HT1080 (cell line): ENCODE data around the gene LCNL1. TPM values are rescaled to one million over a fixed set of nuclear protein-coding genes. Genes with fewer than 3 reads are reported as not detected.
"Not testable (repeated sequence)": the region's sequence is repeated elsewhere in the genome, so short reads cannot be mapped to it uniquely, and the experiment has no call there.

ENCODE experiments used
- DNase-seq: peaks from one replicate; pipeline ENCODE4 v3.0.0-alpha.2; 2015; ENCODE audit warnings: low read depth
- total RNA-seq: library from RNA; depleted of rRNA; stranded (reverse); fragments of >200 nt; shearing (Covaris generic); gene quantifications from 2 replicates; pipeline ENCODE4 v1.2.3, GENCODE V29; 2014

LCNL1 gene
- total RNA-seq, 1 experiment from 2014 or later, result not detected

DNA sequence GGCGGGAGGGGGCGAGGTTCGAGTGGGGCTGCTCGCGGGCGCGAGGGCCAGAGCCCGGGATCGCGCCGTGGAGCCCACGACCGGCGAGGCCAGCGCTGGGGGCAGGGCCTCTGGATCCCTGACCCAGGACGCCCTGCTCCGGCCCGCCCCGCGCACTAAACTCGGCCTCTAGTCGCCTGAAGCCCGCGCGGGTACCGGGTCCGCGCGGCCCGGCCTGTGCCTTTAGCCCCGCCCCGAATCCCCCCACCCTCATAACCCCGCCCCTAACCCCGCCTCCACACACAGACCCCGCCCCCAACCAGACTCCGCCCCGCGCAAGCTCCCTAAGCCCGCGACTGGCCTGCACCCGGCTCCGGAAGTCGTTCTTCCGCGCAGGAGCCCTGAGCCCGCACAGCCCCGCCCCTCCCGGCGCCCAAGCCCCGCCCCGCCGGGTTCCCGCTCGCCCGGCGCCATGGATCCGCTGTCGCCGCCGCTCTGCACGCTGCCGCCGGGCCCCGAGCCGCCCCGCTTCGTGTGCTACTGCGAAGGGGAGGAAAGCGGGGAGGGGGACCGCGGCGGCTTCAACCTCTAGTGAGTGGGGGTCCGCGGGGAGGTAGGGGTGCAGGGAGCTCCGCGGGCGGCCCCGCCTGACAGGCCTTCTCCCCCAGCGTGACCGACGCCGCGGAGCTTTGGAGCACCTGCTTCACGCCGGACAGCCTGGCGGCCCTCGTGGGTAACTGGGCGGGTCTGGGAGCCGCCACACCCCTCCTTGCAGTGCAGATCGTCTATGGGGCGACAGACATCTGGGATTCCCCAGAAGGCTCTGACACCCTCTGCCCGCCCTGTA lies 9.4 kb downstream of the LCNL1 start, which contains the start of gene PAXX:
Gene PAXX (plus strand): TSS at position 430 of the 826 bp plus-strand sequence. CDS start 22 bp downstream, at position 452.
- peak; percentile 54 for DNase-seq

DNA sequence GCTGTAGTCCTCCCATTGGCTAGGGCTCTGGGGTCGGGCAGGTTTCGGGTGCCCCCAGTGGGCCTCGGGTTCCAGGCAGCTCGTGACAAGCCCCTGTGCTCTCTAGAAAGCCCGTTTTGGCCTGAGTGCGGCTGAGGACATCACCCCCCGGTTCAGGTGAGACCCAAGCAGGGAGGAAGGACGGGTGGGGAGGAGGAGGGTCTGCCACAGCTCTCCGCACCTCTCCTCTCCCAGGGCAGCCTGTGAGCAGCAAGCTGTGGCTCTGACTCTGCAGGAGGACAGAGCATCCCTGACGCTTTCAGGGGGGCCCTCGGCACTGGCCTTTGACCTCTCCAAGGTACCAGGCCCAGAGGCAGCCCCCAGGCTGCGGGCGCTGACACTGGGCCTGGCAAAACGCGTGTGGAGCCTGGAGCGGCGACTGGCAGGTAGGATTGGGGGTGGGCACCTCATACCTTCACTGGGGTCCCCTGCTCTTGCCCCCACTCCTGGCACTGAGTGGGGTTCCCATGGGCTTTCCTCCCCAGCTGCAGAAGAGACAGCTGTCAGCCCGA lies 10.1 kb downstream of the LCNL1 start:
- no peak for DNase-seq

DNA sequence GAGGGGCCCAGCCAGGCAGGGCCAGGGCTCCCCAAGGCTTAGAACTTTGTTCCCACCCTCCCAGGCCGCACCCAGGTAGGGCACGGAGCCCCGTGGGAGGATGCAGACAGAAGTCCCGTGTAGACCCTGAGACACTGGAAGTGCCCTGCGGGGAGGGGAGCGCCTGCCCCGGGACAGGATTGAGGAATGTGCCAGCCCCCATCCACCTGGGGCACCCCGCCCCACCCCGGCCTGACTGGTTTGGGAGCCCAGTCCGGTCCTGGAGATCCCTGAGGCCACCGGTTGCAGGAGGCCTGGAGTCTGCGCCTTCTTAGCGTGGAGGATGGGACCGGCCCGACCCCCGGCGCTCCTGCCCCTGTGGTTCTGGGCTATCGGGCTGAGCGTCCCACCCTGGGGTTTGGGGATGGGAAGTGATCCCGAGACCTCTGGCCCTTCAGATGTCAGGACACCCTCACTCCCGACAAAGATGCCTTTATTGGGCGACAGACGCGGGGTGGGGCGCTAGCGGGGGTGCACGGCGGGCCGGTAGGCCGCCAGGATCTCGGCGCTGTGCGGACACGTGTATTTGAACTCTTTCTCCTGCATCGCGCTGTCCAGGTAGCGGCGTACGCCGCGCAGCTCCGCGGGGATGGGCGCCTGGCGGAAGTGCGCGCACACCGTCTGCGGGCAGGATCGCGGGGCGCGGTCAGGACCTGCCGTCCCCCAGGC lies 11.5 kb downstream of the LCNL1 start:
- DNase-seq, result no peak

DNA sequence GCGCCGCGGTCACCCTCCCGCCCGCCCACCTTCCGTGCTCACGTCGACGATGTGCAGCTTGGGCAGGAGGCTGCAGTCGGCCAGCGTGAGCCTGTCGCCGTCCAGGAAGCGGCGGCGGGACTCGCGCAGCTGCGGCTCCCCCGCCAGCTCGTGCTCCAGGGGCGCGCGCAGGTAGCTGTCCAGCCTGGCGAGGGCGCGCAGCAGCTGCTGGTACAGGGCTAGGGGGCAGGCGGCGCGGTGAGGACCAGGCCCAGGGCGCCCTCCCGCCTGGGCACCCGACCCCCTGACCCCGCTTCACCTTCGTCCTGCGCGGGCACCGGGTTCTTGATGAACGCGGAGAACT lies 12.1 kb downstream of the LCNL1 start:
- DNase-seq, result no peak

DNA sequence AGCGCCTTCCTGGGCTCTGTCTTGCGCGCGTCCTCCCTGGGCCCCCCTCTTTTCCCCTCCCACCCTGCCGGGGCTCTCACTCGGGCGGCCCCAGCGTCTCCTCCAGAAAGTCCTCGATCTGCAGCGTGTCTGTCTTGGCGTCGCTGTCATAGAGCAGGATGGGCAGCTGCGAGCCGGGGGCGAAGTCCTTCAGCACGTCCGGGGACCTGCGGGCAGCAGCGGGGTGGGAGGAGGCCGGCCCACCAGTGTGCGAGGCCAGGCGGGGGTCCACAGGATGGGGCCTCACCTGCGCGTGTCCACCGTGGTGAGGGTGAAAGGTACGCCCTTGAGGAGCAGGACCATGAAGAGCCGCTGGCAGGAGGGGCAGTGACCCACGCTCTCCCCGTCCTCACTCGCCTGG lies 12.6 kb downstream of the LCNL1 start:
- DNase-seq, result no peak

DNA sequence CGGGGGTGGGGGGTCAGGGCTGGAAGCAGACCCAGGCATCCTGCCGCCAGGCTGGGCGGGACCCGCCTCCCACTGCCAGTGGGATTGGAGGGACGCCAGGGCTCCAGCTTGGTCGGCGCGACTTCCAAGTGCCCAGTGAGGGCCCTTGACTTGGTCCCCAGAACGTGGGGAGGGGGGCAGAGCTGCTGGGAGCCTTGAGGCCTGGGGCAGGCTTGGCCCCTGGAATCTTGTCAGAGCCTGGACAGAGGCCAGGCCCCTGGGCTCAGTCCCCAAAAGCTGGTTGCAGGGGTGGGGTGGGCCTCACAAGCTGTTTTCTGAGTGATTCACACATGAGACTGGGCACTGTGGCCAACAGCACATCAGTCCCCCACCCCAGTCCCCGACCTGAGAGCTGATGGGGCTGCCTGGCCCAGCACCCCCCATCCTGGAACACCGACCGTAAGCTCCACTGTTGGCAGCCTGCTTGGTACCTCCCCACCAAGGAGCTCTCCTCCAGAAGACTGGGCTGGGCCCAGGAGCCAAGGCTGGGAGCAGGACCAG lies 13.0 kb downstream of the LCNL1 start:
- DNase-seq, result peak; percentile 29

DNA sequence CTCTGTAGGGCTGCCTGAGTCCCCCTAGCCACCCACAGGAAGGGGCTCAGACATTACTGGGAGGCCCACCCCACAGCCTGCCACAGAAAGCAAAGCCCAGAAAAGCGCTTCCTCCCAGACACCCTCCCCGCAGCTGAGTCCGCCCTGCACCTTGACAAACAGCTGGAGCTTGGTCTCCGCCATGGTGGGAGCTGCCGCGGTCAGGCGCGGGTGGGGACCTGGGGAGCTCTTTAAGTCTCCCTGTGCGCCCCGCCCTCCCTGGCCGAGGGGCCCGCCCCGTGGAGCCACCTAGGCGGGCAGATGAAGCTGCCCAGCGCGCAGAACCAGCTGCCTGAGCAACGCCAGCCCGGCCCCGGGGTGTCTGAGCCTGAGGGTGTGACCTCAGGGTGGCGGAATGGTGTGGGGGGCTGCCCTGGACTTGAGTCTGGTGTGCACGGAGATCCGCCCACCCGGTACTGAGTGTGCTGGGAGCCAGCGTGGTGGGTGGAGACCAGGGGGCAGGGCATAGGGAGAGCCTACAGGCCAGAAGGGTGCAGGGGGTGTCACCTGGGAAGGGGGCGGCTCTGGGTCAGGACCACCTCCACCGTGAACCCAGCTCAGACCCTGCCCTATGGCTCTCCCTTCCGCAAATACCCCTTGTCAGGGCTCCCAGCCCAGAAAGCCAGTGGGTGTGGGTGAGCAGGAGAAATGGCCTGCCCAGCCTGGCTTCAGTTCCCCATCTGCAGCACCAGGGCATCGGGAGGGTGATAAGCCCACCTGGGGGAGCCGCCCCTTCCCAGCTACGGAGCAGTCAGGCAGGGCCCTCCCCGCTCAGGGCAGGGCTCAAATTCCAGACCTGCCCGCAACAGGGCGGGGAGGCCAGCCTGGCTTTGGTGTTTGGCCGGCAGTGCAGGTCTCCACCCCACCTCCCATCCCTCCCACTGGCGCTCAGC lies 13.8 kb downstream of the LCNL1 start, which contains the start of gene CLIC3:
Gene CLIC3 (minus strand): TSS at position 208 of the 932 bp plus-strand sequence. CDS start 25 bp downstream, at position 183.
- peak; percentile 23 for DNase-seq

DNA sequence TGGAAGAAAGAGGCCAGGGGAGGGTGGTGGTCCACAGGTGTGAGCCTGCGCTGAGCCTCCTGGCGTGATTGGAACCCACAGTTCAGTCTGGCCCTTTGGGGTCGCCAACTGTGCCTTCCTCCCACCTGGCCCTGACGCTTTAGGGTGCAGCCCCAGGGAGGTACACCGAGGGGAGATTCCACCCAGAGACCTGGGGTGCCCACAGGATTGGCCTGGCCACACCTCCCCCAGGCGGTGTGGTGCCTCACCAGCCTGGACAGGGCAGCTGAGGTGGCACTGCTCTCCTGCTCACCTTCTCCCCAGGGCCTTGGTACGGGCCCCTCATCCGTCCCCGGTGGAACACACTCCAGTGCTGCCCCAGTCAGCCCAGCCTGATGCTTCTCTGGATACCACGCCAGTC lies 14.6 kb downstream of the LCNL1 start:
- no peak for DNase-seq

DNA sequence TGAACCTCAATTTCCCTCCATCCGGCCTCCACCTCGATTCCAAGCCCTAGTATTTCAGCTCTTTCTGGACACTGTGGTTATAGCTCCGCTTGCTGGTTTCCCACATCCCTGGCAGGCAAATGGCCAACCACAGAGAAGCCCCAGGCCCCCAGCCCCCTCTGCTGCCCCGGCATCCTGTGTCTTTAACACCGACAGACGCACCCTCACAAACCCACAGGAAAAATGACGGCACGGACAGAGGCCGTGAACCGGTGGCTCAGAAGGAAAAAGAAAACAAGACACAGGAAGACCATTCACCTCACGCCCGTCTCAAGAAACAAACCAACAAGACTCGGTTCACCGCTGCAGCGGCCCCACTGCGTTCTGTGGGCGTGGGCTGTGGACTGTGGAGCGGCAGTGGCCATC lies 15.0 kb downstream of the LCNL1 start:
- peak; percentile 60 for DNase-seq

DNA sequence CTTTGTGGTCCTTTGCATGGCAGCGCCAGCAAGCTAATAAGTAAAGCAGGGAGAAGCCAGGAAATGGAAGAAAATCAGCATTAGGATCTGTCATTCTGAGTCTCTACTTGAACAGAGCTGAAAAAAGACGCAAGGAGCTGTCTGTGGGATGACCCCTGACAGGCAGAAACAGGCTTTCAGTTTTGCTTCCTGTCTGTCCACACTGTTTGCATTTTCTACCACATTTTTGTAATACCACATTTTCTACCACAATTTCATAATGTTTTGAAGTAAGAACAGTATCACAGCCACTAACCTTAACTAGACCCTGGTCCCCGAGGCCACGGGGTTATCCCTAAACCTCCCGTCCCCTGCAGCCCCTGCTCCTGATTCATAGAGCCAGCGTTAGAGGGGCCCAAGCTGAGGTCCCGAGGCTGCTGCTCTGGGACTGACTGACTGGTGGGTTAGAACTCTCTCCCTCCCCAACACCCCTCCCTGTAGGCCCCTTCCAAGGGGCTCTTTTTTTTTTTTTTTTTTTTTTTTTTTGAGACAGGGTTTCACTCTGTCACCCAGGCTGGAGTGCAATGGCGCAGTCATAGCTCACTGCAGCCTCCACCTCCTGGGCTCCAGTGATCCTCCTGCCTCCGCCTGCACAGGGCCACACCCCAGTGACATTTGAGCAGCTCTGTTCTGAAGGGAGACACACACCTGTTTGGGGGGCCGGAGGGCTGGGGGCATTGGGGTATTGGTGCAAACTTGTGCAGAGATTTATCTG lies 17.6 kb downstream of the LCNL1 start:
- DNase-seq, result peak; percentile 36

DNA sequence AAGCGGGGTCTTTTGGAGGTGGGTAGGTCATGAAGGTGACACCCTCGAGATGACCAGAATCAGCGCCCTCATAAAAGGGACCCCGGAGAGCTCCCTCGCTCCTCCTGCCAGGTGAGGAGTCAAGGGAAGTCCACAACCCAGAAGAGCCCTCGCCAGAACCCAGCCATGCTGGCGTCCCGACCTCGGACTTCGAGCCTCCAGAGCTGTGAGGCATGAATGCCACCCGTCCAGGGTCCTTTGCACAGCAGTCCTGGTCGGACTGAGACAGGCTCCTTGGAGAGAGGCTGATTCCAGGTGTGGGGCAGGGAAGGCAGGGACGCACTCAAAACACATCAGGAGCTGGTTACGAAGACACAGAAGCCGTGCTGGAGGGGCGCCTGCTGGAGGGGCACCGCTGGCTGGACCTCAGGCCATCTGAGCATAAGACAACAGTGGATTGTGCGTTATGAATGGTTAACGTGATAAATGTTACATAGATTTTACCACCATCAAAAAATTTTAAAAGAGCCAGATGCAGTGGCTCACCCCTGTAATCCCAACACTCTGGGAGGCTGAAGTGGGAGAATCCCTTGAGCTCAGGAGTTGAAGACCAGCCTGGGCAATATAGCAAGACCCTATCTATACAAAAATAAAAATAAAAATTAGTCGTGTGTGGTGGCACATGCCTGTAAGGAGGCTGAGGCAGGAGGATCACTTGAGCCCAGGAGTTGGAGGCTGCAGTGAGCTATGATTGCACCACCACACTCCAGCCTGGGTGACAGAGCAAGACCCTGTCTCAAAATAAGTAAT lies 19.3 kb downstream of the LCNL1 start:
- DNase-seq, result no peak

DNA sequence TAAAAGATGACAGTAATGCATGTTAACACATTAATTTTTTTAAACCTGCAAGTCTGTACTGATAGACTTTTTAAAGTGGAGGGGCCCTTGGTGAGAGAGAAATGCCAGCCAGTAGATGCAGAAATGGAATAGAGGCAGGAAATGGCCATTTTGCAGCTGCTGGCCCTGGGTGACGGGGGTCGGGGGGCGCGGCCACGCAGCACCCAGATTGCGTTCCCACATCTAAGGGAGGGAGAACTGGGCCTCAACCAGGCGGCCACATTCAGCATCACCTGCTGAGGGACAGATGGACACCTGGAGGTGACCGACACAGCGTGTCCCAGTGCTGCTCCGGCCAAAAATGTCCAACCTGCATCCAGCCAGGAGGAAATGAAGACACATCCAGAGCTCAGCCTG lies 19.9 kb downstream of the LCNL1 start:
- DNase-seq, result no peak

DNA sequence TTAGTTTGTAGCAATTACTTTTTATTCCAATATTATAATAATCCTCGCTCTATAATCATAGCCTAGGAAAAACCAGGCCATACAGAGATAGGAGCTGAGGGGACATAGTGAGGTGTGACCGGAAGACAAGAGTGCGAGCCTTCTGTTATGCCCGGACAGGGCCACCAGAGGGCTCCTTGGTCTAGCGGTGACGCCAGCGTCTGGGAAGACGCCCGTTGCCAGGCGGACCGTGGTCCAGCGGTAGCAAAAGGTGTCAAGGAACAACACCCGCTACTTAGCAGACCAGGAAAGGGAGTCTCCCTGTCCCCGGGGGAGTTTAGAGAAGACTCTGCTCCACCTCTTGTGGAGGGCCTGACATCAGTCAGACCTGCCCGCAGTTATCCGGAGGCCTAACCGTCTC lies 21.5 kb downstream of the LCNL1 start:
- DNase-seq, result not testable (repeated sequence)

DNA sequence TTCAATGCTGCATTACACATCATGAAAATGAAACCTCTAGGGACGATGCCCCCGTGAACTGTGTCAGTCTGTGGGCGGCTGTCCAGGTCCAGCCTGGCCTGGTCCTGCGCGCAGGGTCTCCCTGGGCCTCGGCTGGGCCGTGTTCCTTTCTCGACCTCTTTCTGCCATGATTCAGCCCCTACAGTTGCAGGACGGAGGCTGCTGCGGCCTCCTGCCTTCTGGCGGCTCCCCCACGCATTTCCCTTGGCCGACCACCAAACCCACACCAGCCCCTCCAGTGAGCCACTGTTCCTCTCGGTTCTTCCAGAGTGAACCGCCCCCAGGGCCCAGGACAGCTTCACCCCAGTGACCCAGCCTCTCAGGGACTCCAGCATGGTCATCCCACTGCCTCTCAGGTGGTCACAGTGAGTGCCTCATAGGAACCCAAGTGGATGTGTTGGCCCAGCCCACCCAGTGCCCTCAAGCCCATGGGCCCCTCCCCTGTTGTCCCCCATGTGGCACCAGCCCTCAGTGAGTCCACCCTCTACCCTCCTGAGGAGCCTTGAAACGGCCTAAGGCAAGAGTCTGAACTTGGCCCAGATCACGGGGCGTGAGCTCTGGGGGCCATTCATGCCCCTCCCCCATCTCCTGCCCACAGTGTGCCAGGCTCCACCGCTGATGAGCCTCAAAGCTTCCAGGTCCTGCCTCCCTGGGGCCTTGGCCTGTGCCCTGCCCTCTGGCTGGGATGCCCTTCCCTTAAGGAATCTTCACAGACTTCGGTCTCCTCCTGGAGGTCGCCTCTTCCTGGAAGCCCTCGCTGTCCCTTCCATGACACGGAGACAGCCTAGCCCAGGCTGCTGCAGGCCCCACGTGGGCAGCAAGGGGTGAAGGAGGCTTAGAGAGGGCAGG lies 23.6 kb downstream of the LCNL1 start:
- DNase-seq, result no peak

DNA sequence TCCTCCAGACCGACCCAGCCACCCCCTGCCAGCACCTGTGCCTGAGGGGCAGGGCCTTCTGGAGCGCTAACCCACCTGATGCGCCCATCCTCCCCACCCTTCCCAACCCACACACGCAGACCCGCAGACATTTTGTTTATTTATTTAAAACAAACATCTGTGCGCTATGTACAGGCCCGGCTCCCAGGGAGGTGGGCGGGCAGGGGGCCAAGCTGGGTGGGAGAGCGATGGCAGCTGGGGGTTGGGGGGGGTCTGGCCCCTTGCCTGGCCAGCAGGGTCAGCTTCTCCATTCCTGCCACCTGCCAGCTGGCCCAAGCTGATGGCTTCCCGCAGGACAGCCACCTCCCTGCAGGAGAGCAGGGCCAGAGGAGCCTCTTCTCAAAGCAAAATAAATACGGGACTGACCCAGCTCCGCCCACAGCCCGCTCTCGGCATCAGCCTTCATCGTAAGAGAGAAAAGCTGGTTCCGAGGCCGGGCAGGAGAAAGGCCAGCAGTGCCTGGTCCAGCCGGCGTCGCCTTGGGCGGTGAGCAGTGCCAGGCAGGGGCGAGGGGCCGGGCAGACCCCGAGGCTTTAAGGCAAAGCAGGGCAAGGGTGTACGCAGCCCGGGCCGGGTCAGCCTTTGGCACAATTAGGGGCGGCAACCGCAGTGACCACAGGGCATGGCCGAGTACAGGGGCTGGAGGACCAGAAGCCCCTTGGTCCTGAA lies 24.5 kb downstream of the LCNL1 start:
- no peak for DNase-seq

DNA sequence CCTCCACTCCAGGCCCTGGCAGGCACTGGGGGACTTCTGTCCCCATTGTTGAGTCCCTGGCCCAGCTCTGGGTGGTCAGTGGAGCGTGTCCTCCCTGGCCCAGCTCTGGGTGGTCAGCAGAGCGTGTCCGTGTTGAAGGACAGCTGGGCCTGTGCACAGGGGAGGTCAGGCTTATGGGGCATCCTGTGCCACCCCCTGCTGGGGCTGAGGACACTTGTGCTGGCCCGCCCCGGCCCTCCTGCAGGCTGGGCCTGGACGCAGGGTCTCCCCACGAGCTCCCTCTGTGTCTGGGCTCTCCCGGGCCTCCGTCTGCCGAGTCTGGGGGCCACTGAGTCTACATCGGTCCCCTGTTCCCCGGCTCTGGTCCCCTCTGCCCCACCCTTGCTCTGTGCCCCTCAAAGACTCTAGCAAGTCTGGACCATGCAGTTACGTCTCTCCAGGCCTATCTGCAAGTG lies 25.1 kb downstream of the LCNL1 start:
- DNase-seq, result no peak

DNA sequence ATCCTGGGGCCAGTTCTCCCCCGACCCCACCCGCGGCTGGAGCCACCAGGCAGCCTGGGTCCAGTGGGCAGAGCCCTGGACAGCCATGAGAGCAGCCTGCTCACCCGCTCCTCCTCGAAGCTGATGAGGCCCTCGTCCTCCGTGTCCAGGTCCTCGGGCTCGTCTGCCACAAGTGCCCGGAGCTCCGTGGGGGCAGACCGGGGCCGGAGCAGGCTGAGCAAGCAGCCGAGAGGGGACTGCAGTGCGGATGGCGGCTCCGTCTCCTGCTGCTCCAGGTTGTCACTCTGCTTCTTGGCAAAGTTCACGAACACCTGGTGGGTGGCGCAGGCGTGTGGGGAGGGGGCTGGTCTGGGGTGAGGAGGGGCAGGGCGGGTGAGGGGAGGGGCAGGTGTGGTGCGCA lies 25.5 kb downstream of the LCNL1 start:
- DNase-seq, result no peak

DNA sequence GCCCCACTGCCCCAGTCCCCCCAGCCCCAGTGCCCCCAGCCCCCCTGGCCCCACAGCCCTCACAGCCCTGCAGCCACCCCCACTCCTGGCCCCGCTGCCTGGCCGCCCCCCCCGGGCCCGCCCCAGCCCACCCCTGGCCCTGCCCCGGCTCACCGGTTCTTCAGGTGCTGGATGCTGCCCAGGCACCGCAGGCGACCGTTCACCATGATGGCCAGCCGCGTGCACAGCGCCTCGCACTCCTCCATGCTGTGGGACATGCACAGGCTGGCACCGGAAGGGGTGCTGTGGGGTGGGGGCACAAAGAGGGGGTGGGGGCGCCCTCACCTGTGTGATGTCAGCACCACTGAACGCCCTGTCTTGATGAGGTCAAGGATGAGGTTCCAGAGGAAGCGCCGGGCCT lies 26.4 kb downstream of the LCNL1 start:
- DNase-seq, result no peak
